ENCODE data around the gene PLCB4.

The PLCB4 gene

DNA sequence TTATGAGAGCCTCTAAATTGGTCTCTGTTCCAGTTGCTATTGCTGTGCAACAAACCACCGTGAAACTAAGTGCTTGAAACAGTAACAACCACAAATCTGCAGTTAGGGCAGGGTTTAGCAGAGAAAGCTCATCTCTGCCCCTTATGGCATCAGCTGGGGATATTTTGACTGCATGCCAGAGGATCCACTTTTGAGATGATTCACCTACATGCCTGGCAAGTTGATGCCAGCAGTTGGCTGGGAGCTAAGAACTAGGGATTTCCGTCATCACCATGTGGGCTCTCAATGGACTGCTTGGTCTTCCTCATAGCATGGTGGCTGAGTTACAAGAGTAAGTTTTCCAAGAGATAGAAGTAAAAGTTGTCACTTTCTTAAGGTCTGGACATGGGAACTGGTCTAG lies 35.1 kb downstream of the PLCB4 start:
- DNase-seq (ENCODE audit: low read depth) = no peak

- DNase-seq (ENCODE audit: low read depth) = no peak
Observed at GRCh38 chr20:9108260-9108659, 39.4 kb downstream of the PLCB4 start.

- DNase-seq (ENCODE audit: low read depth) = no peak
Observed at GRCh38 chr20:9109566-9109965, 40.7 kb downstream of the PLCB4 start.

DNA sequence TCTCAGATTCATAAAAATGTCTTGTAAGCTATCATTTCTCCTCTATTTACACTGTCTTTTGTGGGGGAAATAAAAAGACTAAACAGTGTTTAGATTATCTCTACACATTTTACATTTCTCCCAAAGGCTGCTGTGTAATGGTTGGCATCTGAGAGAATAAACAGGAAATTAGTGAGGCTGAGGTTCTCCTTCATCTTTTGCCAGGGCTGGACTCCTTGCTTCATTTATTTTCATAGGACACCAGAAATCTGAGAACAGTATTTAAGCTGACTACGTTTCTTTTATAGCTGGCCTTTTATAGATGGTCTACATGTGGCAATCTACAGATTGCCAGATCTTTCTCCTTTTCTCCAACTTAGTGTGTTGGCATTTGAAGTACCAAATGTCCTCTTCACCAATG lies 41.5 kb downstream of the PLCB4 start:
- DNase-seq (ENCODE audit: low read depth) = no peak

- no peak for DNase-seq (ENCODE audit: low read depth)
Observed at GRCh38 chr20:9110916-9111432, 42.1 kb downstream of the PLCB4 start.

GRCh38 chr20:9112541-9113515 lies 43.9 kb downstream of the PLCB4 start:
- DNase-seq (ENCODE audit: low read depth) = no peak

GRCh38 chr20:9114709-9115108 lies 45.8 kb downstream of the PLCB4 start:
- no peak for DNase-seq (ENCODE audit: low read depth)

GRCh38 chr20:9117548-9117947 lies 48.7 kb downstream of the PLCB4 start:
- DNase-seq (ENCODE audit: low read depth) = no peak

DNA sequence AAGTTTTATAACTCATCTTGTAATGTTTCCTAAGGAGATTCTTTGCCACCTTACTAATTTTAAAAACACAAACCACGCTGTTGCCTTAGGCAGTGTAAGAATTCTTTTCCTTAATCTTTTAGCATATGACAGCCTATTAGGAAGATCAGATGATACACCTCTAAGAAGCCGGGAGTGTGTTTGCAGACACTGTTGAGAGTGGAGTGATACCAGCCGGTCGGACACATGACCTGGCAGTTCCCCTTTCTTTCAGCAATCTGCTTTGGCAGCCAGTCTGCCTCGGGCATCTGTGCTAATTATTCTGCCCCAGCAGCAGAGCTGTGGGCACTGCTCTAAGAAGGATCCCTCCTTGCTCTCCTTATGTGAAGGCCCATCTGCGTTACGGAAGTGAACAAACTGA lies 50.9 kb downstream of the PLCB4 start:
- DNase-seq (ENCODE audit: low read depth) = no peak

GRCh38 chr20:9121211-9121610 lies 52.3 kb downstream of the PLCB4 start:
- DNase-seq (ENCODE audit: low read depth) = no peak

GRCh38 chr20:9122571-9122970 lies 53.7 kb downstream of the PLCB4 start:
- no peak for DNase-seq (ENCODE audit: low read depth)

DNA sequence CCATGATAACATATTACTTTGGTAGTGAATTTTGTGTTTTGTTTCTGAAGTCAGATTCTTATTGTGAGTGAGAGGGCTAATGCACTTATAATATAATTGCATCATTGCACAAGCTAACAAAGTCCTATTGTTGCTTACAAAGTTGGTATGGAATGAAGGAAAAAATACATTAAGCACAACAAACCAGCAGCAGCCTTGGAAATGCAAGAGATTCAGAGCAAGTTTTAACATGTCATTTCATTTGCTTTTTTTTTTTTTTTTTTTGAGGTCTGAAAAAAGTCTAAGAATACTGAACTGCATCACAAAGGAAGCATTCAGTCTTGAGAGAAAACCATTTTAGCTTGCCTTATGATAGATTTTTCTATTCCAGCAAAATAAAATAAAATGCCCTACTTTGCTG lies 57.6 kb downstream of the PLCB4 start:
- DNase-seq (ENCODE audit: low read depth) = no peak

DNA sequence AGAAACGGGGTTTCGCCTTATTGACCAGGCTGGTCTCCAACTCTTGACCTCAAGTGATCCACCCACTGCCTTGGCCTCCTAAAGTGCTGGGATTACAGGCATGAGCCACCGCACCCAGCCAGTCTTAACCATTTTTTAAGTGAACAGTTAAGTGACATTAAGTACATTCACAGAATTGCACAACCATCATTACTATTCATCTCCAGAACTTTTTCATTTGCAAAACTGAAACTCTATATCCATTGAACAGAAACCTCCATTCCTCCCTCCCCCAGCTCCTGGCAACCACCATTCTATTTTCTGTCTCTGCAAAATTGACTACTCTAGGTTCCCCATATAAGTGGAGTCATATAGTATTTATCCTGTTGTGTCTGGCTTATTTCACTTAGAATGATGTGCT lies 59.7 kb downstream of the PLCB4 start:
- no peak for DNase-seq (ENCODE audit: low read depth)

DNA sequence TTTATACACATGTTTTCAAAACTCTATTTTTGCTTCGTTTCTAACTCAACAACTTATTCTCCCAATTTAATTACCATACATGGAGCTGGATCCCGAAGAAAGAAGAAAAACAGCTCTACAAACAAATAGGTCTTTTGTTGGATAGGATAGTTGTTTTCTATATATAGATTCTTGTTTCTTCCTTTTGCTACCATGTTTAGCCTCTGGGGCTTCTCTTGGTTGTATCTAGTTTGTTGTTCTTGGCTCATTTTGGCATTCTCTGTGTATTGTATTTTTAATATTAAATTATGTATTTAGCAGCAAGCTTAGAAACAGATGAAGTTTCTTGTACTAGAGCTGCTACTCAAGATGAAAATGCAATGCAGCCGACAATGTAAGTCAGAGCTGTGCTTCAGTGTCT lies 60.9 kb downstream of the PLCB4 start:
- no peak for DNase-seq (ENCODE audit: low read depth)

- DNase-seq (ENCODE audit: low read depth) = no peak
Observed at GRCh38 chr20:9130521-9130920, 61.6 kb downstream of the PLCB4 start.

DNA sequence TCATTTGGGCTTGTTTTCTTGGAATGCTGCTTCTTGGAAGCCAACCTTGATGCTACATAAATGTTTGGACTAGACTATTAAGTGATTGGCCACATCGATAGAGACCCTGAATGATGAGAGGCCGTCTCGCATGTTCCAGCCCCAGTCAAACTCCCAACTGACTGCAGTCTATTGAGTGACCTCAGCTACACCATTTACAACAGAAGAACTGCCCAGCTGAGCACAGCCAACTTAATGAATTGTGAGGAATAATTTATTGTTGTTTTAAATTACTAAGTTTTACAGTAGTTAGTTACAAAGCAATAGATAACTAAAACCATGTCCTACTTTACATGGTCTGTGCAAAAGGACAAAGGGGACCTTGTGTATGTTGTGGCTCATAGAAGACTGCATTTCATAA lies 63.0 kb downstream of the PLCB4 start:
- no peak for DNase-seq (ENCODE audit: low read depth)

GRCh38 chr20:9134346-9134745 lies 65.5 kb downstream of the PLCB4 start:
- DNase-seq (ENCODE audit: low read depth) = no peak

- DNase-seq (ENCODE audit: low read depth) = no peak
Observed at GRCh38 chr20:9136114-9136513, 67.2 kb downstream of the PLCB4 start.

DNA sequence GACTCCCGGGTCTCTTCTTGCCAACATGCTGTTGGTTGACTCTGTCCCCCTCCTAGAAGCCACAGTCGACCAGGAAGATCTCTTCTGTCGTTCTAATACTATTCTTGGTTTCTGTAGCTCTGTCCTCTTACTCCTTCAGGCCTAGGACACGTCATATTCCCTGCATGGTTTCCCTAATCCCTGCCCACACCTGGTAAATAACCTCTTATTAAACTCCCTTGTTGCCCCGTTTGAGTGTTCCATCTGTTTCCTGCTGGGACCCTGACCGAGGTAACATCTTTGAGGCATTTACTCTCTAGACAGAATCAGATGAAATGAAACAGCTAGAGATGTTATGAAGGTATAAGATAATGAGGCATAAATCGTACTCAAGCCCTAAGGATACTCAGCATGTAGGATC lies 68.1 kb downstream of the PLCB4 start:
- no peak for DNase-seq (ENCODE audit: low read depth)

DNA sequence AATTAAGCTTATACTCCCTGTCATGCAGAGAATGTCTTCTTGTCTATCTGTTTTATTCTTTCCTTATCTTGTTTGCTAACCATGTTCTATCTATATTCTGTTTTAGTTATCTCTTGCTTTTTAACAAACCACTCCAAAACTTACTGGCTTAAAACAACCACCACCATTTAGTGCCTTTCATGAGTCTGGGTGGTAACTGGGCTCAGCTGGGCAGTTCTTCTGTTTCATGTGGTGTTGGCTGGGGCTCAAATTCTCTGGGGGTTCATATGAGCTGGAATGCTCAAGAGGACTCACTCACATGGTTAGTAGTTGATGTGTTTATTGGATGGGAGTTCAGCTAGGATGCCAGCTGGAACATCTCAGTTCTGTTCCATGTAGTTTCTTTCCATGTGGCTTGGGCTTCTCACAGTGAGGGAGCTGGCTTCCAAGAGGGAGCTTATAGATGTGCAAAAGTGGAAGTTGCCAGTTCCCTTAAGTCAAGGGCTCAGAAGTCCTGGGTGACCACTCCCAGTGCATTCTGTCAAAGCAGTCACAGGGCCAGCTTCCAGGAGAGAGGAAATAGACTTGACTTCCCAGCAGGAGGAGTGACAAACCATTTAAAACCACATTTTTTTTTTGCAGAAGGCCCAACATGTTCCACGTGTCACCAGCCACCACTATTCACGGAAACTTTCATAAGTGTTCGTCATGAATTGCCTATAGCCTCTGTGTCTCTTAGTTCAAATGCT lies 70.4 kb downstream of the PLCB4 start:
- DNase-seq (ENCODE audit: low read depth) = no peak

DNA sequence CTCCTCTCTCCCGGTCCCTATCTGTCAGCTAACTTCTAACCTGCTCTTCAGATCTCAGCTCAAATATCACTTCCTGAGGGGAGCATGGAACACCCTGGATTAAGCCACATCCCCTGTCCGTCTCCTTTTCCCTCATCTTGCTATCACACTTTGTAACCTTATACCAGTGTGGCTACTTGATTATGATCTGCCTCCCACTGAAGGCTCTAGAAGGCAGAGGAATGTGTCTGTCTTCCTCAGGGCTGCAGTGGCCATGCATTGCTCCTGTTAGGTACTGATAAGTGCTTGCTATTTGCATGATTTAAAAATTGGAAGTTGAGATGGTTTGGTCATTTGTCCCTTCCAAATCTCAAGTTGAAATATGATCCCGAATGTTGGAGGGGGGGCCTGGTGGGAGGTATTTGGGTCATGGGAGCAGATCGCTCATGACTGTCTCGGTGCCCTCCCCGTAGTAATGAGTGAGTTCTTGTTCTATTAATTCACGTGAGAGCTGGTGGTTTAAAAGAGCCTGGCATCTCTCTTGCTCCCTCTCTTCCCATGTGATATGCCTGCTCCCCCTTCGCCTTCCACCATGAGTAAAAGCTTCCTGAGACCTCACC lies 71.4 kb downstream of the PLCB4 start:
- DNase-seq (ENCODE audit: low read depth) = no peak

- DNase-seq (ENCODE audit: low read depth) = no peak
Observed at GRCh38 chr20:9141070-9141469, 72.2 kb downstream of the PLCB4 start.

DNA sequence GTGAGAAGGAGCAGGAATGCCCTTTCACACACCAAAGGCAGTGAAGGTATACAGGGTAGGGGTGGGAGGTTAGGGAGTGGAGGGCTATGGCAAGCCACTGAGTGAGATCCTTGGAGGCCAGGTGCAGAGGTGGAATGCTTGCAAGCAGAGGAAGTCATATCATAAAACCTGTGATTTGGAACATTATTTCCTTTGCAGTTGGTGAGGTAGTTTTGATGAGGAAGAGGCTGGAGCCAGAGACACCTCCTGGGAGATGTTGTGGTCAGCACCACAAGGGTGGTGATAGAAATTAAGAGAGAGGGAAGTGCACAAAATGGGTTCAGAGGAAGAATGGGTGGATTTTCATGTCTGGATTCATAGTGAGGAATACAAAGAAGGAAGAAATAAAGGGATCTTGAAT lies 73.0 kb downstream of the PLCB4 start:
- no peak for DNase-seq (ENCODE audit: low read depth)

All from stimulated activated CD8-positive, alpha-beta memory T cell treated with anti-CD3 and anti-CD28 coated beads, Interleukin-12 subunit alpha, Interleukin-12 subunit beta, amount 100 ng/mL, for 1 hour (primary cell).